Neural cell (in vitro differentiated cells): ENCODE measurements around the gene GGCX.
"Not testable (repeated sequence)": the region's sequence is repeated elsewhere in the genome, so short reads cannot be mapped to it uniquely, and the experiment has no call there.

ENCODE experiments used
- CTCF ChIP-seq: fragments of 450-650 bp; IDR thresholded peaks from 2 replicates; pipeline ENCODE4 v1.5.1; 2014; ENCODE audit warnings: antibody characterized with exemption, mild to moderate bottlenecking, moderate library complexity; ENCODE audit not compliant: poor library complexity, severe bottlenecking
- EP300 ChIP-seq: fragments of 450-650 bp; conservative IDR thresholded peaks from 2 replicates; pipeline ENCODE4 v1.6.1; 2014; ENCODE audit warnings: antibody characterized with exemption, mild to moderate bottlenecking, moderate library complexity; ENCODE audit not compliant: poor library complexity, severe bottlenecking
- EZH2 ChIP-seq: fragments of 200-600, 300-800 bp; shearing (Covaris generic), sonication (generic); IDR thresholded peaks from 2 replicates; pipeline ENCODE4 v1.6.1; 2014; ENCODE audit warnings: antibody characterized with exemption, low read length, borderline replicate concordance, mild to moderate bottlenecking; ENCODE audit not compliant: insufficient read depth, poor library complexity, severe bottlenecking
- MXI1 ChIP-seq: fragments of 450-650 bp; conservative IDR thresholded peaks from 2 replicates; pipeline ENCODE4 v1.6.1; 2014; ENCODE audit warnings: antibody characterized with exemption, mild to moderate bottlenecking; ENCODE audit not compliant: poor library complexity, severe bottlenecking
- POLR2AphosphoS5 ChIP-seq: IDR thresholded peaks from 2 replicates; pipeline ENCODE4 v1.6.1; 2012
- TF ChIP-seq, protein P1 (sequence below): IDR thresholded peaks from 2 replicates; pipeline ENCODE4 v1.6.1; 2012; ENCODE audit warnings: borderline replicate concordance

- not testable (repeated sequence) for TF ChIP-seq EP300, EZH2, CTCF, POLR2AphosphoS5, MXI1
- TF ChIP-seq, protein P1, sequence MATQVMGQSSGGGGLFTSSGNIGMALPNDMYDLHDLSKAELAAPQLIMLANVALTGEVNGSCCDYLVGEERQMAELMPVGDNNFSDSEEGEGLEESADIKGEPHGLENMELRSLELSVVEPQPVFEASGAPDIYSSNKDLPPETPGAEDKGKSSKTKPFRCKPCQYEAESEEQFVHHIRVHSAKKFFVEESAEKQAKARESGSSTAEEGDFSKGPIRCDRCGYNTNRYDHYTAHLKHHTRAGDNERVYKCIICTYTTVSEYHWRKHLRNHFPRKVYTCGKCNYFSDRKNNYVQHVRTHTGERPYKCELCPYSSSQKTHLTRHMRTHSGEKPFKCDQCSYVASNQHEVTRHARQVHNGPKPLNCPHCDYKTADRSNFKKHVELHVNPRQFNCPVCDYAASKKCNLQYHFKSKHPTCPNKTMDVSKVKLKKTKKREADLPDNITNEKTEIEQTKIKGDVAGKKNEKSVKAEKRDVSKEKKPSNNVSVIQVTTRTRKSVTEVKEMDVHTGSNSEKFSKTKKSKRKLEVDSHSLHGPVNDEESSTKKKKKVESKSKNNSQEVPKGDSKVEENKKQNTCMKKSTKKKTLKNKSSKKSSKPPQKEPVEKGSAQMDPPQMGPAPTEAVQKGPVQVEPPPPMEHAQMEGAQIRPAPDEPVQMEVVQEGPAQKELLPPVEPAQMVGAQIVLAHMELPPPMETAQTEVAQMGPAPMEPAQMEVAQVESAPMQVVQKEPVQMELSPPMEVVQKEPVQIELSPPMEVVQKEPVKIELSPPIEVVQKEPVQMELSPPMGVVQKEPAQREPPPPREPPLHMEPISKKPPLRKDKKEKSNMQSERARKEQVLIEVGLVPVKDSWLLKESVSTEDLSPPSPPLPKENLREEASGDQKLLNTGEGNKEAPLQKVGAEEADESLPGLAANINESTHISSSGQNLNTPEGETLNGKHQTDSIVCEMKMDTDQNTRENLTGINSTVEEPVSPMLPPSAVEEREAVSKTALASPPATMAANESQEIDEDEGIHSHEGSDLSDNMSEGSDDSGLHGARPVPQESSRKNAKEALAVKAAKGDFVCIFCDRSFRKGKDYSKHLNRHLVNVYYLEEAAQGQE: not testable (repeated sequence)
Measured at GRCh38 chr2:85544254-85544691, 17.0 kb downstream of the GGCX start.
